Measurements from ENCODE around the gene PDSS2. TPM values are rescaled to one million over a fixed set of nuclear protein-coding genes. Genes with fewer than 3 reads are reported as not detected.

PDSS2 gene
- total RNA-seq, 1 experiment from 2014 or later: 14.8 TPM

DNA sequence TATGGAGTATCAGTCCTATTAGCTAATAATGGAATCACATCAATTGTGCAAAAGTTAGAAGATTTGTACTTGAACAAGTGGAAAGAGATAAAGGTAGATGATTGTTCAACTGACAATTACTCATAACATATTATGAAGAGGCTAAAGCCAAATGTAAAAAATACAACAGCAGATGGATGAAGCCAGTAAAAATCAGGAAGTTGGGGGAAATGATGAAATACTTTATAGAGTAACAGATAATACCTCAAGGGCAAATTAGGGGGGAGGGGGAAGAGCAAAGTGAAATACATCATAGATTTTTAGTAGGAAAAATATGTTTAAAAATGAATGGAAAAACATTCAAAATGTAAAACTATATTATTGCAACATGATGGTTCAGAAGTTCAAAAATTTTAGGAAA, 114.0 kb downstream of the PDSS2 start:
- TF ChIP-seq, protein P1, sequence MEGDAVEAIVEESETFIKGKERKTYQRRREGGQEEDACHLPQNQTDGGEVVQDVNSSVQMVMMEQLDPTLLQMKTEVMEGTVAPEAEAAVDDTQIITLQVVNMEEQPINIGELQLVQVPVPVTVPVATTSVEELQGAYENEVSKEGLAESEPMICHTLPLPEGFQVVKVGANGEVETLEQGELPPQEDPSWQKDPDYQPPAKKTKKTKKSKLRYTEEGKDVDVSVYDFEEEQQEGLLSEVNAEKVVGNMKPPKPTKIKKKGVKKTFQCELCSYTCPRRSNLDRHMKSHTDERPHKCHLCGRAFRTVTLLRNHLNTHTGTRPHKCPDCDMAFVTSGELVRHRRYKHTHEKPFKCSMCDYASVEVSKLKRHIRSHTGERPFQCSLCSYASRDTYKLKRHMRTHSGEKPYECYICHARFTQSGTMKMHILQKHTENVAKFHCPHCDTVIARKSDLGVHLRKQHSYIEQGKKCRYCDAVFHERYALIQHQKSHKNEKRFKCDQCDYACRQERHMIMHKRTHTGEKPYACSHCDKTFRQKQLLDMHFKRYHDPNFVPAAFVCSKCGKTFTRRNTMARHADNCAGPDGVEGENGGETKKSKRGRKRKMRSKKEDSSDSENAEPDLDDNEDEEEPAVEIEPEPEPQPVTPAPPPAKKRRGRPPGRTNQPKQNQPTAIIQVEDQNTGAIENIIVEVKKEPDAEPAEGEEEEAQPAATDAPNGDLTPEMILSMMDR (IDR thresholded peaks at IDR 0.05; ENCODE audit: unreplicated experiment): no peak
- Mint-ChIP-seq H3K27ac (ENCODE audit: unreplicated experiment) (no peak overlapping the region), H3K27me3 (ENCODE audit: unreplicated experiment) (no peaks in the 10 kb centered on the region), H3K9me3 (ENCODE audit: low read depth, unreplicated experiment) (no peaks in the 10 kb centered on the region), H3K4me3 (ENCODE audit: low read depth, unreplicated experiment) (no peak overlapping the region), H3K36me3 (ENCODE audit: insufficient read depth, unreplicated experiment) (no peaks in the 10 kb centered on the region), H3K4me1 (ENCODE audit: low read depth, unreplicated experiment) (no peaks in the 10 kb centered on the region)
- intact Hi-C loops (cut with micrococcal nuclease; ENCODE audit: unreplicated experiment): no loop called here
- DNase-seq: no peak
- BruUV-seq (replicated peaks): no TSS peak
- CTCF ChIA-PET: interaction anchor here (0.6 kb wide), 1 partner anchor 31 kb away, joined by 3 read pairs; no protein-coding TSS in a partner anchor

DNA sequence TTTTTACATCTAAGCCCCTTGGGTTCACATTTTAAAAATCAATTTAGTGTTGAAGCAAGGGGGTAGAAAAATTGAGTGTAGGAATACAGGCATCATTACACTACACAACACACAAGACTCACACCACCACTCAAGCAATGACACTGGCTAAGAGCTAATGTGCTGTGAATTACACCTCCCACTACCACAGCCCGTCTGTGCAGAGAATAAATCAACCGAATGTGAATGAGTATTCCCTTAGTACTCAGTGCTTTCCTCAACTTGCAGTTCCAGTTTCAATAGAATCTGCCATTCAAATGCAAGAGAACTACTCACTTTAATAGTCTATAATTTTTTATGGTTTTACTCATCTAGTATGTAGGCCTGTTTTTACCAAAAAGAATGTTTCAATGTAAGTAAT, 114.4 kb downstream of the PDSS2 start:
- intact Hi-C loops (cut with micrococcal nuclease; ENCODE audit: unreplicated experiment): no loop called here
- no peak overlapping the region for H3K4me3 Mint-ChIP-seq (ENCODE audit: low read depth, unreplicated experiment)
- DNase-seq: no peak
- no peaks in the 10 kb centered on the region for H3K9me3 Mint-ChIP-seq (ENCODE audit: low read depth, unreplicated experiment)
- BruUV-seq (replicated peaks): no TSS peak
- no peaks in the 10 kb centered on the region for H3K27me3 Mint-ChIP-seq (ENCODE audit: unreplicated experiment)
- H3K4me1 Mint-ChIP-seq (ENCODE audit: low read depth, unreplicated experiment): no peaks in the 10 kb centered on the region
- no peak overlapping the region for H3K27ac Mint-ChIP-seq (ENCODE audit: unreplicated experiment)
- TF ChIP-seq, protein P1 (IDR thresholded peaks at IDR 0.05; ENCODE audit: unreplicated experiment): no peak
- H3K36me3 Mint-ChIP-seq (ENCODE audit: insufficient read depth, unreplicated experiment): no peaks in the 10 kb centered on the region
- CTCF ChIA-PET: no interaction called here

DNA sequence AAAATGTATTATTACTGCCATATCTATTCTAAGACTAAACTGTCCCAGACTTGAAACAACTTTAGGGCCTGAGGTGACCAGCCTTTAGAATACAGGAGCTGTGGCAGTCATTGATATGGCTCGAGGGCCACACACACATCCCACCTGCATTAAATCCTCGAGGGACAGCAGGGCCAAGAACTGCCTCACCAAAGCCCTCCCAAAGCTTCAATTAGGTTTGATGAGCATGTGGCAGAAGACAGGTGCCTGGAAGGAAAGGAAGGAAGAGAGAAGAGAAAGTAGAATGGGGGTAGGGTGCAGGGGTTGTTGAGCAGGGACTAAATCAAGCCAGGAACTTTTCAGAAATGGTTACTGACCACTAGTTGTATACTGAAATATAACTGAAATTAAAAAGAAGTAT, 115.0 kb downstream of the PDSS2 start:
- no peak for DNase-seq
- Mint-ChIP-seq H3K4me1 (ENCODE audit: low read depth, unreplicated experiment) (no peaks in the 10 kb centered on the region), H3K4me3 (ENCODE audit: low read depth, unreplicated experiment) (no peak overlapping the region), H3K9me3 (ENCODE audit: low read depth, unreplicated experiment) (no peaks in the 10 kb centered on the region), H3K27me3 (ENCODE audit: unreplicated experiment) (no peaks in the 10 kb centered on the region), H3K27ac (ENCODE audit: unreplicated experiment) (no peak overlapping the region), H3K36me3 (ENCODE audit: insufficient read depth, unreplicated experiment) (no peaks in the 10 kb centered on the region)
- CTCF ChIA-PET: no interaction called here
- intact Hi-C loops (cut with micrococcal nuclease; ENCODE audit: unreplicated experiment): no loop called here
- no TSS peak for BruUV-seq (replicated peaks)
- TF ChIP-seq, protein P1 (IDR thresholded peaks at IDR 0.05; ENCODE audit: unreplicated experiment): no peak

DNA sequence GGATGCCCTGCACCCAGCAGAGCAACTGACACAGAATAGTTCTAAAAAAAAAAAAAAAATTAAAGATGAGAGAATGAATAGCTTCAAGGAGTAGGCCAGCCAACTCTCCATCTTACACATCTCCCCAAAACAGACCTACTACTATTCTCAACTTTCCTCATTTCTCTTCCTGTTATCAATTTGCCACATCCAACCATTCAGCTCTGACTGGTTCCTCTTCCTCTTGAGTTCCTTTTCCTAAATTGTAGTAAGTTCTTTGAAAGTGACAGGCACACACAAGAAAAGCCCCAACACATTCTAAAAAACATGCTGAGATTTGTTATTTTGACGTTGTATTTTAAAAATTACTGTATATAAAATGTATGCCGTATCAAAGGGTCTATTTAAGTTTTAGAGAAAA, 117.2 kb downstream of the PDSS2 start:
- no peaks in the 10 kb centered on the region for H3K27me3 Mint-ChIP-seq (ENCODE audit: unreplicated experiment)
- CTCF ChIA-PET: interaction anchor here (0.6 kb wide), 1 partner anchor 336 kb away, joined by 3 read pairs; no protein-coding TSS in a partner anchor
- TF ChIP-seq, protein P1 (IDR thresholded peaks at IDR 0.05; ENCODE audit: unreplicated experiment): no peak
- intact Hi-C loops (cut with micrococcal nuclease; ENCODE audit: unreplicated experiment): no loop called here
- H3K4me3 Mint-ChIP-seq (ENCODE audit: low read depth, unreplicated experiment): no peak overlapping the region
- no peaks in the 10 kb centered on the region for H3K9me3 Mint-ChIP-seq (ENCODE audit: low read depth, unreplicated experiment)
- BruUV-seq (replicated peaks): no TSS peak
- no peaks in the 10 kb centered on the region for H3K4me1 Mint-ChIP-seq (ENCODE audit: low read depth, unreplicated experiment)
- DNase-seq: no peak
- H3K27ac Mint-ChIP-seq (ENCODE audit: unreplicated experiment): no peak overlapping the region
- H3K36me3 Mint-ChIP-seq (ENCODE audit: insufficient read depth, unreplicated experiment): no peaks in the 10 kb centered on the region
